Epithelial cell of esophagus (primary cell): ENCODE measurements around the gene FXYD4.
"Not testable (repeated sequence)": the region's sequence is repeated elsewhere in the genome, so short reads cannot be mapped to it uniquely, and the experiment has no call there.

ENCODE experiments used
- DNase-seq: peaks from one replicate; pipeline ENCODE4 v3.0.0; 2010; ENCODE audit warnings: low read depth
- H3K4me3 ChIP-seq: 2 replicates; pipeline ENCODE4 v1.5.1; 2011; ENCODE audit warnings: mild to moderate bottlenecking, low read length, control low read depth
- CTCF ChIP-seq: IDR thresholded peaks from 2 replicates; pipeline ENCODE4 v1.5.1; 2011; ENCODE audit warnings: low read depth, mild to moderate bottlenecking, low read length, control low read depth, inconsistent platforms; ENCODE audit not compliant: insufficient read depth; ENCODE audit errors: missing control alignments

The FXYD4 gene

GRCh38 chr10:43391496-43391895 lies 20.1 kb downstream of the FXYD4 start:
- DNase-seq: no peak
- H3K4me3 ChIP-seq: no peak overlapping the region
- no peak for TF ChIP-seq CTCF

GRCh38 chr10:43392748-43393147 lies 21.3 kb downstream of the FXYD4 start:
- no peak for TF ChIP-seq CTCF
- no peak overlapping the region for H3K4me3 ChIP-seq
- DNase-seq: no peak

GRCh38 chr10:43393186-43393585 lies 21.8 kb downstream of the FXYD4 start:
- not testable (repeated sequence) for DNase-seq, H3K4me3 ChIP-seq

- no peak overlapping the region for H3K4me3 ChIP-seq
- TF ChIP-seq CTCF: no peak
- DNase-seq: no peak
These were observed 22.3 kb downstream of the FXYD4 start for GRCh38 chr10:43393606-43394360.

- no peak for DNase-seq
- H3K4me3 ChIP-seq: no peak overlapping the region
- no peak for TF ChIP-seq CTCF
These were observed 23.4 kb downstream of the FXYD4 start for GRCh38 chr10:43394868-43395267.

- TF ChIP-seq CTCF: no peak
- DNase-seq: no peak
- peak overlapping the region; percentile 55 for H3K4me3 ChIP-seq
These were observed 24.2 kb downstream of the FXYD4 start for GRCh38 chr10:43395571-43396060.

GRCh38 chr10:43396061-43396927 lies 24.9 kb downstream of the FXYD4 start:
- peak overlapping the region; percentile 55 for H3K4me3 ChIP-seq
- DNase-seq: peak; percentile 81
- TF ChIP-seq CTCF: no peak
